ENCODE results near the gene FAM72C.
"Not testable (repeated sequence)": the region's sequence is repeated elsewhere in the genome, so short reads cannot be mapped to it uniquely, and the experiment has no call there.

FAM72C gene

DNA sequence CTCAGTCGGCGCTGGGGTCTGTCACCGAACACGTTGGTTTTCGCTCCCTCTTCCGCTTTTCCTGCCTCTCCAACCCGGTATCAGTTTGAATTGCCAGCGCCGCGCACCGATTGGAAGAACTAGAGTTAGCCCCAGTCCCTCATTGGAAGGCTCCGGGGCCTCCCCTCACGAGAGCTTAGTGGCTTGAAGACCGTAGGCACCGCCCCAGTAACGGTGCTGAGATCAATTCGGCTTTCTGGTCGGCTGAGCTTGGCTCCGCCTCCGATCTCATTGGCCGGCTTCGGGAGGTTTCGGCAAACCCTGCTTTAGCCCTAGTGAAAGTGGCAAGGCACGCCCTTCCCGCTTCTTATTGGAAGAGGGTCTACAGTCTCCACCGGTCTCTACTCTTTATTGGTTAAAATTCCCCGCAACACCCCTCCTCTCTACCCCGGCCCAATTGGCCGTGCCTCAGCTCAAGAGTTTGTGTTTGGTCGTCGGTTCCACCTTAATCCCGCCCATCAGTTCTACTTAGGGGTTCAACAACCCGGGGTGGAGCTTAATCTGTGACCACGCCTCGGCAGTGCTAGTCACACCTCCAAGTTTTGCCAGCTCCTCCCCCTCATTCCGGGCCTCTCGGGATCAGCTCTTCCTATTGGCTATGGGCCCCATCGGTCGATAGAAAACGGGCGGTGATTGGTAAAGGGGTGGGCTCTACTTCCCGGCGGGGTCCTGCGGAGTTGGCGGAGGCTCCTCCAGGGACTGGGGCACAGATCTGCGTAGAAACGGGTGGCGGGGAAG lies at the start of gene FAM72C:
FAM72C (minus strand) TSS at position 63 of the 777 bp plus-strand sequence. CDS start 845 bp downstream, outside the sequence.
- not testable (repeated sequence) for DNase-seq (ENCODE audit: low read depth)

DNA sequence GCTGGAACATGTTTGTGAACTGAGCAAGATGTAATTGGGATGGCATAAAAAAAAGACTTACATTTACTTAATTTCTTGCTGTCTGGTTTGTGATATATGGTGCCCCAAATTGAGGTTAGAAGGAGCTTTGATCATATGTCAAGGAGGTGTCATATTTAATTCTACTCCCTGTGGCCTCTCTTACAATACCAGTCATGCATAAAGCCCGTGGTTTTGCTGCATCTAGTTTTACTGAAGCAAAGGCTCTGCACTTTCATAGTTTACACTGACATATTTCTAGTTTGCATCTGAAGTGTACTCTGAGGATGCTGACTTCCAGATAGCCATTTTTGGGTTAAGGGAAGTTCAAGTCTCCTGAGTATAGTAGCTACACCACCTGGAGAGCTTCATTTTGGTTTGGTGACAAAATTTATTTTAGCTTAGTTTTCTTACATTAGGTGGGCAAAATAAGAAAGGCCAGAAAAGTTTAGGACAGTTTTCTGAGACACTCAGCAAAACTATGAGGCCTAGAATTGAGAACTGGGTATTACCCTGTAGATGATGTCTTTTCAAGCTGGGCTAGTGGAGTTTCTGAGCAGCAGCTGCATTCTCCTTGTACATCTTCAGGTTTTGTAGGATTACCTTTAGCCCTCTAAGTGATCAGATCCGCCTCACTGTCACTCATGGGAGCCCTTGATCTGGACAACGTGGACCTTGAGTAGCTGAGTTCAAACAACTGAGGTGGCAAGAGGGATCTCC lies 48.4 kb upstream of the FAM72C start:
- not testable (repeated sequence) for DNase-seq (ENCODE audit: low read depth)

- DNase-seq (ENCODE audit: low read depth) = not testable (repeated sequence)
Measured at GRCh38 chr1:144019101-144019500, 47.3 kb upstream of the FAM72C start.

GRCh38 chr1:144015180-144015966 lies 43.6 kb upstream of the FAM72C start:
- not testable (repeated sequence) for DNase-seq (ENCODE audit: low read depth)

- not testable (repeated sequence) for DNase-seq (ENCODE audit: low read depth)
Measured at GRCh38 chr1:144014528-144014927, 42.7 kb upstream of the FAM72C start.

GRCh38 chr1:144014121-144014520 lies 42.3 kb upstream of the FAM72C start:
- not testable (repeated sequence) for DNase-seq (ENCODE audit: low read depth)

DNA sequence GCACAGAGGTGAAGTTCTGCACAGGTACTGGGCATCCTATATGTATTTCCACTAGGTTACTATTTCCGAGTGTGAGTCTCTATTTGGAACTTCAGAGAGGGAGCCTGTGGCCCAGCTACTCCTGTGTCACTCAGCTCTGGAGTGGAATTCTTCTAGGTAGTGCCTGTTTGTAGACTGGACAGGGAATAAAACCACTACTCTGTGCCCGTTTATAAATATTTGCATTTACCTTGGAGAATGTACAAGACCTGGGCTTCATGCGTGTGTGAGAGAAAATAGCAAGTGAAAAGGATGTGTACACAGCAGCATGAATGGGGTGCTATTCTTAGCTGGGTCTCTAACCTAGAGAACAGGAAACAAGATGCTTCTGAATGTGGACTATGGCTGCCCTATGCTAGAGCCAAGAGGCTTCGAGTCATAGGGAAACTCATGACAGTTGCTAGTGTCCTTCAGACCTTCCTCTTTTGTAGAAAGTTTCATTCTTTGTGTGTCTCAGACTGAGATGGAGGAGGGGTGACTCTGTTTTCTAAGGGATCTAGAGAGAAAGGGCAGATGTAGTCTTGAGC lies 40.5 kb upstream of the FAM72C start:
- not testable (repeated sequence) for DNase-seq (ENCODE audit: low read depth)

GRCh38 chr1:144009410-144009809 lies 37.6 kb upstream of the FAM72C start:
- not testable (repeated sequence) for DNase-seq (ENCODE audit: low read depth)

DNA sequence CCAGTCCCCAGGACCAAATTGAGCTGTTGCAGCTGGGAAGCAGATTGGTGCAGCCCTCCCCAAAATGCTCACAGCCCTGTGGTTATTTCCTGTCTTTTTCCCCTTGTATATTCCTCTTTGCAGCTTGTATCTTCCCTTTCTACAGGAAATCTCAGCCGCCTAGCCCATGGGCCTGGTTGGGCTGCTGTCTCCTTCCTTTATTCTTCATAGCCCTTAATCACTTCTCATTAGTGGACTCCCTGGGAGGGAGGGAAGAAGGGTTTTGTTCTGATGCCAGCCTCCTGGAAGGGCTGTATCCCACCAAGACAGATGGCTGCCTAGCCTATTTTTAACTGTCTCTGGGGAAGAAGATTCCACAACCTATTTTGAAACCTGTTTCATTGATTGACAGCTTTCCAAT lies 32.5 kb upstream of the FAM72C start:
- not testable (repeated sequence) for DNase-seq (ENCODE audit: low read depth)

DNA sequence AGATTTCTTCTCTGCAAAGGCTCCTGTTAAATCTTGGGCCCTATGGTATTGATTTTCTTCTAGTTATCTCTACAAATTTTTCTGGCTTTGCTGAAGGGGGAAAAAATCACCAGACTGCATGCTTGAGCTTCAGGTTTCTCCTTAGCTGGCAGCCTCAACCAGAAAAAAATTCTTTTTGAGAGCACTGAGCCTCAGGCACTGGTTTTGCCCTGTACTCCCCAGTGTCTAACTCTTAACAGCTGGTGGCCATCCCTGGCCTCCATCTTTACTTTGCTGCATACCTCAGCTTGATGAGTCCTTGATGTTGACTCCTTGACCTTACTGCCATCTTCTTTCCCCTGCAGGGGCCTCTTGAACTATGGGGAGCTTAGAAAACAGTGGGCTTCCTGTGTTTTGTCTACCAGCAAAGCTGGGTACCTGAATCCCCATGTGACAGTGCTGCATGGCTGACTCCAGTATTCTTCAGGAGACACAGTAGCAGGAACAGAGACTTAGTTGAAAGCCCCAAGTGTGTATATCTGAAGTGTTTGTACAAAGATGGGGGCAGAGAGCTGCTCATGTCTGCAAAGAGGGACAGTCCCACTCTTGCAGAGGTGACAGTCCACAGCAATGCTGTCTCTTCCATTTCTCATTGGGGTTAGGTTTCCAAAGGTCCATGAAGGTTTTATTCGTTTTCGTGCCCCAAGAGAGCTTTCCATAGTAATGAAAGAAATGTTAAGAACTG lies 31.7 kb upstream of the FAM72C start:
- DNase-seq (ENCODE audit: low read depth) = not testable (repeated sequence)

DNA sequence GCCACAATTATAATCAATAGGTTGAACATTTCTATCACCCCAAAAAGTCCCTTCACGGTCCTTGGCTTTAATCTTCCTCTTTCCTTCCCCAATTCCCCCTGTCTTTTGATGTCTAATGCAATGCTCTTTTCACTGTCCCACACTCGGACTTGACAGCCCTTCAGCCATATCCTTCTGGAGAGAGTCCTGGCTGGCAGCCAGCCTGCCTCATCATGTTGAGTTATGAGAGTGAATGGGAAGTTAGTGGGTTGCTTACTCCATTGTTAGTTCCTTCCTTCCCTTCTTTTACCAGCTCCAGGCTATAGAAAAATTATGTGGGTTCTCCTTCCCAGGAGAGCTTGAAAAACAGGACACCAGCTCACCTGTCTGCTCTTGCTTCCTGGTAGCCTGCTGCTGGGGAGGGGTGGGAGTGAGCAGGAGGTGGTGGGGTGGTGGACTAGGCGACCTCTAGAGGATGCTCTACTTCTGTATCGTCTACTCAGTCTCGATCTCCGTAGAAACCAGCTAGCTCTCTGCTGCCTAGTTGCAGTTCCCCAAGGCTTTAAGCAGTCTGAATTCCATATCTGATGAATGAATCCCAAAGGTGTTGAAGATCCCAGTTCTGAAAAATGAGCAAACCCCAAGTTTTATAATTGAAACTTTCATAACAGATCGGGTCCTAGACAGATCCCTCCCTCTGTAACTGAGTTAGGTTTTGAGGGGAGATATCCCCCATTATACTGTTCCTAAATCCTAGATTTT lies 30.5 kb upstream of the FAM72C start:
- DNase-seq (ENCODE audit: low read depth) = not testable (repeated sequence)

DNA sequence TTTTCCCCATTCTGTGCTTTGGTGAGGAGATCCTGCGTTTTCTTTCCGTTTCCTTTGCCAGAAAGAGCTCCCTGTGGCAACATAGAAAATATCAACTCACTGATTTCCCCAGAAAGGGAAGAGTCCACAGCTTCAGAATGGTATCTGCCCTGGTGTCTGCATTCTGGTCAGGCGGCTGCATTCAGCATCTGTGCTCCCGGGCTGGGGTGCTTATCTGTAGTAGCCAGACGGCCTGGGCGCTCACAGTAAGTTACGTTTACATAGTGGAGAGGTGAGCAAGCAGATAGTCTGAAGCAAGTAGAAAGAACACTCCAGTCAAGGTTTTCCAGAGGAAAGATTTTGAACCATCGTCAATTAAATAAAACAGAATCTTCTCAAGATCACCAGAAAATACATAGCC lies 29.3 kb upstream of the FAM72C start:
- DNase-seq (ENCODE audit: low read depth) = not testable (repeated sequence)

GRCh38 chr1:143996020-143996419 lies 24.2 kb upstream of the FAM72C start:
- DNase-seq (ENCODE audit: low read depth) = not testable (repeated sequence)

GRCh38 chr1:143993301-143993907 lies 21.6 kb upstream of the FAM72C start:
- DNase-seq (ENCODE audit: low read depth) = not testable (repeated sequence)

GRCh38 chr1:143990699-143991098 lies 18.9 kb upstream of the FAM72C start:
- not testable (repeated sequence) for DNase-seq (ENCODE audit: low read depth)

DNA sequence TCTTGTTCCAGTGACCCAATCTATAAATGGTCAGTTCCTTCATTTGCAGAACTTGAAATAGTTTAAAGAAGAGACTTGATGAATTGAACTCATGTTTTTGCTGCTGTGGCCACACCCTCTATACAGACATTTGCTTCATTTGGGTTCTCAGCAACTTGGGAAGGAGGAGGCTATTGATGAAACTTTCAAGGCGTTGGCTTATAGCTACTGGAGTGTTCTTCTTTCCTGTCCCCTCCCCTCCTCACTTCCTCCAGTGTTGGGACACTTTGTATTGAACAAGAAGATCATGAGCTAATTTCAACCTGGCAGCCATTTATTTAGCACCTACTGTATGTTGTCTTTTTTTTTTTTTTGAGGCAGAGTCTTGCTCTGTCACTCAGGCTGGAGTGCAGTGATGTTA lies 17.9 kb upstream of the FAM72C start:
- not testable (repeated sequence) for DNase-seq (ENCODE audit: low read depth)

- DNase-seq (ENCODE audit: low read depth) = not testable (repeated sequence)
Measured at GRCh38 chr1:143989427-143989712, 17.6 kb upstream of the FAM72C start.

- DNase-seq (ENCODE audit: low read depth) = not testable (repeated sequence)
Measured at GRCh38 chr1:143988602-143989426, 17.0 kb upstream of the FAM72C start.

DNA sequence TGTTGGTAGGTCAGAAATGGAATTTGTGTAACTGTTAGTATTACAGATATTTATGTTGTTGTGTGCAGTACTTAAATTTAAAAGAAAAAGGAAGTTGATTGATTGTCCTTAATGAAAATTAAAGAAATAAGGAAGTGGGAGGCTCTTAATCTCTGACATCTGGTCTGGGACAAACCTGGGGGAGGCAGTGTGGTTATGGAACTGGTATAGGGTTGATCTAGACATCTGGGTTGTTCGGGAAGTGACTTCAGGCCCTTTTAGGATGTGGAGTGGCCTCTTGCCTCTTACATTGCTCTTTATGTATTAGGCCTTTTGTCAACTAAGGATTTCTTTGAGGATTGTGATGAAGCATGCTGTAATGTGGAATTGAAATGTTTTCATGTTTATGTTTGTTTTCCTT lies 16.1 kb upstream of the FAM72C start:
- DNase-seq (ENCODE audit: low read depth) = not testable (repeated sequence)

Measured in iris pigment epithelial cell (primary cell).